GM18858 (cell line): Measurements from ENCODE around the gene HECTD1.

Experiments used
- ATAC-seq: cut with Tn5 transposase; IDR thresholded peaks from one replicate; pipeline ENCODE4 v1.9.1; 2021; ENCODE audit not compliant: unreplicated experiment

HECTD1 gene

DNA sequence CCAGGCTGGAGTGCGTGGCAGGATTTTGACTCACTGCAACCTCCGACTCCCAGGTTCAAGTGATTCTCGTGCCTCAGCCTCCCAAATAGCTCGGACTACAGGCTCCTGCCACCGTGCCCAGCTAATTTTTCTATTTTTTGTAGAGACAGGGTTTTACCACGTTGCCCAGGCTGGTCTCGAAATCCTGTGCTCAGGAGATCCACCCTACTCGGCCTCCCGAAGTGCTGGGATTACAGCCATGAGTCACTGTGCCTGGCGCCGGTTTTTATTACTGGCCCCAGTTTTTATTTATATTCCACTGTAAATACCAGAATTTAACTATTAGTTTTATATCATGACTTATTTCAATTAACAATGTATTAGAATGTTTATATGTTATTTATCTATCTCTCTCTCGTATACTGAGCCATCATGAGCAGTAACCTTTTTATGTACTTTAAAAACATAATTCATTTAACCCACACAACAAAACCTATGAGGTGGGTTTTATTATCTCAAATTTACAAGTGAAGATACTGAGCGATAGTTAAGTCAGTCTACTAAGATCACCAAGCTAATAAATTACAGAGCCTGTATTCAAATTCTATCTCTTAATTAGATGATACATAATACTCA is 47.8 kb downstream of the HECTD1 start:
- ATAC-seq, result no peak

DNA sequence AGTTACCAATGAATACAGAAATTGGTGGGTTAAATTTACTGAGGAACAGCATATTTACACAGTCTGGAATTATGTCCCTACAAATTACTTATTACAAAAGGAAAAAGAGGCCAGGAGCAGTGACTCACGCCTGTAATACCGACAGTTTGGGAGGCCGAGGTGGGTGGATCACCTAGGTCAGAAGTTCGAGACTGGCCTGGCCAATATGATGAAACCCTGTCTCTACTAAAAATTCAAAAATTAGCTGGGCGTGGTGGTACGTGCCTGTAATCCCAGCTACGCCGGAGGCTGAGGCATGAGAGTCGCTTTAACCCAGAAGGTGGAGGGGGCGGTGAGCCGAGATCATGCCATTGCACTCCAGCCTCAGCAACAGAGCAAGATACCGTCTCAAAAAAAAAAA is 52.6 kb downstream of the HECTD1 start:
- no peak for ATAC-seq

DNA sequence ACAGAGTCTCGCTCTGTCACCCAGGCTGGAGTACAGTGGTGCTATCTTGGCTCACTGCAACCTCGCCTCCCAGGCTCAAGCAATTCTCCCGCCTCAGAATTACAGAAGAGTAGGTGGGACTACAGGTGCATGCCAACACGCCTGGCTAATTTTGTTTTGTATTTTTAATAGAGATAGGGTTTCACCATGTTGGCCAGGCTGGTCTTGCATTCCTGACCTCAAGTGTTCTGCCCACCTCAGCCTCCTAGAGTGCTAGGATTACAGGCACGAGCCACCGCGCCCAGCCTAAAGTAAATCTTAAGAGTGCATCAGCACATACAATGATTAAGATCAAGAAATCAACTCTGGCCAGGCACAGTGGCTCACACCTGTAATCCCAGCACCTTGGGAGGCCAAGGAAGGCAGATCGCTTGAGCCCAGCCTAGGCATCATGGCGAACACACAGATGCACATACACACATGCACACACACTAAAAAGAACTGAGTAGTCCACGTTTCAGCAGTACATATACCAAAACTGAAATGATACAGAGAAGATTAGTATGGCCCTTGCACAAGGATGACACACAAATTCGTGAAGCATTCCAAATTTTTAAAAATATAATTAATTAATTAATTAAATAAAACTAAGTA is 65.0 kb downstream of the HECTD1 start:
- no peak for ATAC-seq

DNA sequence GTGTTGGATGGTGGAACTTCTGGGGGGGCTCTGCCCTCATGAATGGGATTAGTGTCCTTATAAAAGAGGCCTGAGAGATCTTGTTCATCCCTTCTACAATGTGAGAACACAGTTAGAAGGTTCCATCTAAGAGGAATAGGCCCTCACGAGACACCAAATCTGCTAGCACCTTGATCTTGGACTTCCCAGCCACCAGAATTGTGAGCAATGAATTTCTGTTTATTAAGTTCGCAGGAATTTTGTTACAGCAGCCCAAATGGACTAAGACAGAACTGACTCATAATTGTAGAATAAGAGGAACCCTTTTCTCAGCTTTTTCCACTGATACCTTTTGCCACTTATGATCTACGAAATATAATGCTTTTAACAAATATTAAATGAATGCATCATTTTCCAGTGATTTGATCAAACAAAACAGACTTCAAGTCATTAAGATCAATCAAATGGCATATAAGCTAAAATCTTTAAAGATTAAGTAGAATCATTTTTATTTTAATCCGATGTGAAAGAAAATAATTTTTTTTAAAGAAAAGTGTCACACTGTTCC is 68.2 kb downstream of the HECTD1 start:
- ATAC-seq, result no peak

DNA sequence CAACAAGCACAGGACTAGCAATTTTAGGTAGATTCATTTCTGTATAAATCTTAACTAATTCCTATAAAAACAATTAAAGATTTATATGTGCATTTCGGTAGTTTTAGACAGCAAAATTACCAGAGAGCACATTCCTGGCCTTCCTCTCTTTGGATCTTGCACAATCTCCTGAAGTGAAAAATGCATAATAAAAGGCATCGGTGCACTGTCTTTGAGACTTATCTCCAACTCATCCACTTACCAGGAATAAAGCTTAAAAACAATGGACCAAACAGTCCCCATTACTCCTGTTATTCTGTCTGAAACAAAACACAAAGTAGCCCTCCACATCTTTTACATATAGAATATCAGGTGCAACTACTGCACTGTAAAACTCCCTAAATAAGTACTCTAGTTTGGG is 69.3 kb downstream of the HECTD1 start:
- ATAC-seq, result no peak

DNA sequence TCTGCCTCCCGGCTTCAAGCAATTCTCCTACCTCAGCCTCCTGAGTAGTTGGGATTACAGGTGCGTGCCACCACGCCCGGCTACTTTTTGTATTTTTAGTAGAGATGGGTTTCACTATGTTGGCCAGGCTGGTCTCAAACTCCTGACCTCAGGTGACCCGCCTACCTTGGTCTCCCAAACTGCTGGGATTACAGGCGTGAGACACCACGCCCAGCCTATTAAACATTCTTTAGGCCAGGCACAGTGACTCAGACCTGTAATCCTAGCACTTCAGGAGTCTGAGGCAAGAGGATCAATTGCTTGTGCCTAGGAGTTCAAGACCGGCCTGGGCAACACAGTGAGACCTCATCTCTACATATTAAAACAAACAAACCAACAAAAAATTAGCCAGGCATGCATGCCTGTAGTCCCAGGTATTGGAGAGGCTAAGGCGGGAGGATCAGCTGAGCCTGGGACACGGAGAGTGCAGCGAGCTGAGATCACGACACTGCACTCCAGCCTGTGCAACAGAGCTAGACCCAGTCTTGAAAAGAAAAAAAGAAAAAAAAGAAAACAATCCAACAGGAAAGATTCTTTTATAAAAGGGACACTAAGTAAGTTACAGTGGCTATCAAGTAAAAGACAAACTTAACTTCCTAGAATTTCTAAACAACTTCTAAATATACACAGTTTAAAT is 70.2 kb downstream of the HECTD1 start:
- no peak for ATAC-seq

DNA sequence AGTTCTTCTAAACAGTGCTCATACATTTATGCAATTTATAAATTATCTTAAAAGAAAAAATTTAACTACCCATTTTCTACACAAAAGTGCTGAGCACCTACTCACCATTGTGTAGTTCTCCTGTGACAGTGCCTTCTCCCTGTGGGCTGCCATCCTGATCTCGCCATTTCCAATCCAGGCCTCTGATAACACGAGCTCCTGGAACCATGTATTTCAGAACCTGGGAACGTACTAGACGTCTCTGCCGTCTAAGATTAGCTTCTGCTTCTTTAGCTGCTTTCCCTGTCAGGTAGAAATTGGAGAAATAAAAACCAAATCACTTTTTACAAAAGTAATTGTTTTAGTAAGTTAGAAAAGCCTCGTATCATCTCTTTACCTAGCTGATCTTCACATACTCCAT is 74.5 kb downstream of the HECTD1 start:
- no peak for ATAC-seq

DNA sequence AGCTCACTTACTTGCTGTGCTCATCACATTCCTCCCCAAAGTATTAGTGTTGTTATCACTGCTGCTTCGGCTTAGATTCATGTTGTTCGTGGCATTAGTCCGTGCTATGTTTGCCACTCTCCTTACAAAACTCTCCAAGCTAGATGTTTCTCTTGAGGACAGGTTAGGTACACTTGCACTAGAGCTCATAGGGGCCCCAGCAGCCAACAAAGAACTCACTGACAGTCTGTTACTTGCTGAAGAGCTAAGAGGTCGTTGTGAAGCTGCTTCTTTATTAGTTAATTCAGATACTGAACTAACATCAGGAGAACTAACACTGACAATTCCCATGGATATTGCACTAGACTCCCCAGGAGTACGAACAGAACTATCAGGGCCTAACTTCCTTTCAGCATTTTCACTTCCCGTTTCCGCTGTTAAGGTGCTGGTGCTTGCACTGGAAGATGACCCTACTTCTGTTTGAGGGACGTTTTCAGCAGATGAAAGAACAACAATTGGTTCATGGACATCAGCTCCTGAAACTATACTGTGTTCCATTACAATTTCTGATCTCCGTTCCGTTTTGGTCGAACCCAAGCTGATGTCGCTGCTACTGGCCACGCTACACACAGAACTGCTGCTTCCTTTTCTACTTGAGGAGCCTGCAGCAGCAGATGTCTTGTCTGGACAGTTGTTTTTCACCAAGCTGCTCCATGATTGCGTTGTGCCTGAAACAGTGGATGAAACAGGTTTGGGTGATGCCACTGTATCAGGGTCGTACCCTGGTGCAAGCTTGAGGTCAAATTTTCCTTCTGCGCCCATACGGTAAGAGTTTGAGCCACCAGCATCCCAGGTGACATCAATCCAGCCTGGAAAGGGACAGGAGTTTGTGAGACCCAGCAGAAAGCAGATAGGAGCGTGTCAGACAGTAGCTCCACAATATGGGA is 78.7 kb downstream of the HECTD1 start:
- no peak for ATAC-seq

DNA sequence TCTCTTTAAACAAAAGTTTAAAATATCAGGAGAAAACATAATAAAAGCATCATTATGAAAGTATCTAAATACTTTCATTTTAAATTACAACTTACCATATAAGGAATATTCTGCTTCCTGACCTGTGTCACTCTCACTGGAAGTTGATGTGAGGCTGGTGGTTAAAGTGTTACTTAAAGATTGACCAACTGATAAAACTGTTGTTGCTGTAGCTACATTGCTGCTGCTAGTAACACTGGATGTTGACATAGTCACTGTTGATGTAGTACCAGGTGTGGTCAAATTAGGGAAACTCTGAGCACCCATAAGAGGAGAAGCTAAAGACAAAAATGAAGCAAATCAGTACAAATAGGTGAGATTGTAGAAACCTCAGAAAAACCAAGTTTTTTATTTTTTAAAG is 79.9 kb downstream of the HECTD1 start:
- peak; percentile 60 for ATAC-seq

DNA sequence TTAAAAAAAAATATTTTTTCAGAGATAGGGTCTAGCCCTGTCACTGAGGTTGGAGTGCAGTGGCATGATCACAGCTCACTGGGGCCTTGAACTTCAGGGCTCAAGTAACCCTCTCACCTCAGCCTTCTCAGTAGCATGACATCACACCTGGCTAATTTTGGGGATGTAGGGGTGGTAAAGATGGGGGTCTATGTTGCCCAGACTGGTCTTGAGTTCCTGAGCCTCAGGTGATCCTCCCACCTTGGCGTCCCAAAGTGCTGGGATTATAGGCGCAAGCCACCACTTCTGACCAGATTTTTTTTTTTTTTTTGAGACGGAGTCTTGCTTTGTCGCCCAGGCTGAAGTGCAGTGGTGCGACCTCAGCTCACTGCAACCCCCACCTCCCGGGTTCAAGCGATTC is 80.9 kb downstream of the HECTD1 start:
- no peak for ATAC-seq

DNA sequence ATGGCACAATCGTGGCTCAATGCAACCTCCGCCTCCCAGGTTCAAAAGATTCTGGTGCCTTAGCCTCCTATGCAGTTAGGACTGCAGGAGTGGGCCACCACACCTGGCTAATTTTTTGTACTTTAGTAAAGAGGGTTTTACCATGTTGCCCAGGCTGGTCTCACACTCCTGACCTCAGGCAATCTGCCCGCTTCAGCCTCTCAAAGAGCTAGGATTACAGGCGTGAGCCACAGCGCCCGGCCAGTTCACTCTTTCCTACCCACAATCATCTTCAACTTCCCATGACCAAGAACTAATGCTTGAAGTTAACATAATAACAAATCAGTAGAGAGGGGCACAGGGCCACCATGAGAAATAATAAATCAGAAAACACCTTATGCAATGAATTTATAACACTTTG is 82.4 kb downstream of the HECTD1 start:
- no peak for ATAC-seq

DNA sequence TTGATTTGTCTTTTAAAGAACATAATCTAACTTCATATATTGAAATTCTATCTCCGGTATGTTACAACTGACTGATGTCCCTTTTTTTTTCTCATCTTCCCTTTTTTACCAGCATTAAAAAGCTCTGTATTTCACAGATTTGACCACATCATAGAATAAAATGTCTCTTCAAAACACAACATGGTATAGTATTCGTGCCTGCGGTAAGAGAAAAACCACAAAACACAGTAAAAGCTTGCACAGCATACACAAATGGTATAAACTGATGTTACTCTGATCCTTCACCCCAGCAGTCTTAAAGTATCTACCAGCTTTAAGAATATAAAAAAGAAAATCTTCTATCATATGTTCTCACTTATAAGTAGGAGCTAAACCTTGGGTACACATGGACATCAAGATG is 83.4 kb downstream of the HECTD1 start:
- no peak for ATAC-seq

DNA sequence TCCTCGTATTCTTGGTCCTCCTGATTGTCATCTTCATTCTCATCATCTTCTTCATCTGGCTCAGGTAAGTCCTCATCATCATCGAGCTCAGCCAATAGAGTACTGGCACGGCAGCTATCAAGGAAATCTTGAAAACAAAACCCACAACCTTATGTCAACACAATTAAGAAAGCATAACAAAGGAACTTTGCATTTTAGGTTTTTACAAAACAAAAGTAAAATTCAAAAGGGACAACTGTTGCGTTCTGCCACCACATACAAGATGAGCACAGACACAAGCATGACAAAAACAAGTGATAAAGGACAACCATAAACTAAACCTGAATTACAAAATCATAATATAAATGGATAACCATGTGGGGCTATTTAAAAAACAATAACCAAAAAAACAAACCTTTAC is 84.7 kb downstream of the HECTD1 start:
- ATAC-seq, result no peak

DNA sequence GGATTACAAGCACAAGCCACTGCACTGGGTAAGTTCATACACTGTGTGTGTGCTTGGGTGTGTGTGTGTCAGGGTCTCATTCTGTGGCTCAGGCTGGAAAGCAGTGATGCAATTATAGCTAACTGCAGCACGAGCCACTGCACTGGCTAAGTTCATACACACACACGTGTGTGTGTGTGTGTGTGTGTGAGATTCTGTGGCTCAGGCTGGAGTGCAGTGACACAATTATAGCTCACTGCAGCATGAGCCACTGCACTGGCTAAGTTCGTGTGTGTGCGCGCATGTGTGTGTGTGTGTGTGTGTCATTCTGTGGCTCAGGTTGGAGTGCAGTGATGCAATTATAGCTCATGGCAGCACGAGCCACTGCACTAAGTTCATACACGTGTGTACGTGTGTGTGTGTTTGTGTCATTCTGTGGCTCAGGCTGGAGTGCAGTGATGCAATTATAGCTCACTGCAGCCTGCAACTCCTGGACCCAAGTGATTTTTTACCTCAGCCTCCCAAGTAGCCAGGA is 85.4 kb downstream of the HECTD1 start:
- ATAC-seq, result no peak

DNA sequence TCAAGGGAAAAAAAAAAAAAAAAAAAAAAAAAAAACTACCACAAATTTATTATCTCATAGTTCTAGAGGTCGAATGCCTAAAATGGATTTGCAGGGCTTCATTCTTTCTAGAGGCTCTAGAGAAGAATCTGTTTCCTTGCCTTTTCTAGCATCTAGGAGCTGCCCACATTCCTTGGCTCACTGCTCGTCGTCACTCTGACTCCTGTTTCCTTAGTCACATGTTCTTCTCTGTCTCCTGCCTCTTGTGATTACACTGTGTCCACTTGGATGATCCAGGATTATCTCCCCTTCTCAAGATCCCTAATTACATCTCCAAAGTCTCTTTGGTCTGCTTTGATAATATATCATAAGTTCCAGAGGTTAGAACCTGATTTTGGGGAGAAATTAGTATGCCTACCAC is 88.7 kb downstream of the HECTD1 start:
- ATAC-seq, result no peak

DNA sequence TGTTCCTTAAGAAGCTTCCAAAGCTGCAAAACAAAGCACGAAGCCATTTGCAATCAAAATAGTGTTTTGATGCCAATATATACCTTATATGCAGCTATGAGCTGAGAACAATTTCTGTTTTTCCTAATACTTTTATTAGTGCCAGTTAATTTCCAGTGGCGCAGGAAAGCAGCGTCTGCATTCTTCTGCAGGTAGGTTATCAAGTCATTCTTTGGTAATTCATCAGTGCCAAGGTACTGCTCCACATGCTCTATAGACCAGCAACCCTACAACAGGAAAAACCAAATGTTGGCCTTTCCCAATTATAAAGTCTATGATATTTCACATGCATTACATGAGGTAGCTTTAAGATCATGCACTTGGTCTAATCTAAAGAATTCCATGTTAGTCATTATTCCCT is 93.8 kb downstream of the HECTD1 start:
- ATAC-seq, result no peak

DNA sequence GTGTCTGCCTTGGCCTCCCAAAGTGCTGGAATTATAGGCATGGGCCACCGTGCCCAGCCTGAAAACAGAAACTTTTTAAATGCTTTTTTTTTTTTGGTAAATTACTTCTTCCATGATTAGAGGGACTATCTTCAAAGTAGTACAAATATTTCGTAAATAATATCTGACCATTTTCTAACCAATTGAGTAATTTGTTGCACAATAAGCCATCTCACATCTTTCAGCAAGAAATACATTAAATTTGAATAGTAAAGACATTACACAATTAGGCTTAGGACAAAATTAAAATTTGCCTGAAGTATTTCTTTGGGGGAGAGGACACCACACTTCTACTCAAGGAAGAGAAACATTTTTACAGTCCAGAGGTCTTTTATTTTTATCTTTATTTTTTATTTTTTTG is 96.7 kb downstream of the HECTD1 start:
- ATAC-seq, result no peak

DNA sequence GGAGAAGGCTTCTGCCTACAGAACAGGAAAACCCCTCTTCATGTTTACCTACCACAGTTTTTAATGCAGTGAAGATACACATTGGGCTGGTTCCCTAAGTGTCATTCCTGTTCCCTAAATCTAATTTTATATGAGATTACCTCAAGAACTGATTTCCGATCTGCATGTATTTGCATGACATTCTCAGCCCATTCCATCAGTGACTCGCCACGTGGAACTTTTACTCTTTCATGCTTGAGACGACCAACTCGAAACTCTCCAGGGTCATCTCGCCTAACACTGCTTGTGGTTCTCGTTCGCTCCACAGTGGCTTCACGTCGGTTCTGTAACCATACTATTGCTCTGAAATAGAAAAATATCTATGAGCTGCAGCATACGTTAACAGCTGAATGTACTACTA is 98.3 kb downstream of the HECTD1 start:
- ATAC-seq, result no peak

DNA sequence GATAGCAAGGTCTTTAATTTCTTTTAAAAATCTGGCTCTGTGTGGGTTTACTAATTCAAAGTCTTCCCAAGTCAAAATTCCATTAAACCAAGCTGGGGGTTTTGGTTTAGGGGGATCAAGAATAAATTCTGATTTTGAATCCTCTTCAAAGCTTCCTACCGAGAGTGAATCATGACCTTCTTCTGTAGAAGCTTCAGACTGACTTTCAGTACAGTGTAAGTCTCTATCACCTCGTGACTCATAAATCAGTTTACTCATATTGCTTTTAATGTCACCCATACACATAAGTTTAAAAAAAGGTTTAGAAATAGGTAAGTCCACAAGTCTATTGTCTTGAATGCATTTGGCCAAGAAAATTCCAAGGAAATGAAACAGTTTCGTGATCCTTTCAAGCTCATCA is 100.8 kb downstream of the HECTD1 start:
- no peak for ATAC-seq

DNA sequence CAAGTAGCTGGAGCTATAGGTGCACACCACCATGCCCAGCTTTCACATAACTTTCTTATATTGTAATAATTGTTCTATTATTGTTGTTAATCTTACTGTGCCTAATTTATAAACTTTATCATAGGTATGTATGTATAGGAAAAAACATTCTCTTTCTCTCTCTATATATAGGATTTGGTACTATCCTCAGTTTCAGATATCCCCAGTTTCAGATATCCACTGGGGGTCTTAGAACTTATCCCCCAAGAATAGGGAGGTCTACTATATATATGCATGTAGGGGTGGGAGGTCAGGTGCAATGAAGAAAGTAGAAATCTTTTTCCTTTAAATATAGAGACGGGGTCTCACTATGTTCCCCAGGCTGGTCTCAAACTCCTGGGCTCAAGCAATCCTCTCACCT is 110.5 kb downstream of the HECTD1 start:
- no peak for ATAC-seq

DNA sequence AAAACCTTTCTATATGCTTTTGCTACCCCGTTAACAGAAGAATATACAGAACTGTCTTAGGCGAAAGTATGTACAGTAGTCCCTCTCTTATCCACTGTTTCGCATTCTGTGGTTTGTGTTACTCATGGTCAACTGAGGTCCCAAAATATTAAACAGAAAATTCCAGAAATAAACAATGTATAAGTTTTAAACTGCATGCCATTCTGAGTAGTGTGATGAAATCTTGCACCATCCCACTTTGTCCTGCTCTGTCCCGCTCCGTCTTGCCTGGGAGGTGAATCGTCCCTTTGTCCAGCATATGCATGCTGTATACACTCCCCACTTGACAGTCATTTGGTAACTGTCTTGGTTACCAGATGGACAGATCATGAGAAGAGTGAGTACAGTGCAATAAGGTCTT is 111.3 kb downstream of the HECTD1 start:
- no peak for ATAC-seq
